Measurements from ENCODE around the gene STON2. TPM values are rescaled to one million over a fixed set of nuclear protein-coding genes. Genes with fewer than 3 reads are reported as not detected.
A peak's percentile ranks its signal among the peaks of the same experiment; 100 is the strongest.

Gene STON2, protein sequence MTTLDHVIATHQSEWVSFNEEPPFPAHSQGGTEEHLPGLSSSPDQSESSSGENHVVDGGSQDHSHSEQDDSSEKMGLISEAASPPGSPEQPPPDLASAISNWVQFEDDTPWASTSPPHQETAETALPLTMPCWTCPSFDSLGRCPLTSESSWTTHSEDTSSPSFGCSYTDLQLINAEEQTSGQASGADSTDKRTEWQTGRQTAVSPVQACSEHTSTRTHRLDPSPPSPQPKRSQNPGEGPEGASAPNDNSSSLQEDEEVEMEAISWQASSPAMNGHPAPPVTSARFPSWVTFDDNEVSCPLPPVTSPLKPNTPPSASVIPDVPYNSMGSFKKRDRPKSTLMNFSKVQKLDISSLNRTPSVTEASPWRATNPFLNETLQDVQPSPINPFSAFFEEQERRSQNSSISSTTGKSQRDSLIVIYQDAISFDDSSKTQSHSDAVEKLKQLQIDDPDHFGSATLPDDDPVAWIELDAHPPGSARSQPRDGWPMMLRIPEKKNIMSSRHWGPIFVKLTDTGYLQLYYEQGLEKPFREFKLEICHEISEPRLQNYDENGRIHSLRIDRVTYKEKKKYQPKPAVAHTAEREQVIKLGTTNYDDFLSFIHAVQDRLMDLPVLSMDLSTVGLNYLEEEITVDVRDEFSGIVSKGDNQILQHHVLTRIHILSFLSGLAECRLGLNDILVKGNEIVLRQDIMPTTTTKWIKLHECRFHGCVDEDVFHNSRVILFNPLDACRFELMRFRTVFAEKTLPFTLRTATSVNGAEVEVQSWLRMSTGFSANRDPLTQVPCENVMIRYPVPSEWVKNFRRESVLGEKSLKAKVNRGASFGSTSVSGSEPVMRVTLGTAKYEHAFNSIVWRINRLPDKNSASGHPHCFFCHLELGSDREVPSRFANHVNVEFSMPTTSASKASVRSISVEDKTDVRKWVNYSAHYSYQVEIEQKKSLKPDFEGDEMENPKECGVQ
- polyA plus RNA-seq (2011; rRNA removed) (1.3 and 1.6 TPM in 2 replicates), polyA plus RNA-seq (2017; fragmentation: RNase III; extraction: RNeasy Plus Mini Kit Qiagen cat#74134 plus additional on column Dnase treatment) (0.50 to 0.59 TPM (median 0.53 TPM) in 3 replicates), polyA minus RNA-seq (2011; rRNA and poly(A)+ RNA removed) (8.2 and 8.6 TPM in 2 replicates)
- 0.20 and 0.29 TPM in 2 replicates for polyA plus RNA-seq (2012; cell fraction: cytosol; rRNA removed)
- polyA plus RNA-seq (2012; cell fraction: nucleus; rRNA removed): 0.26 and 0.32 TPM in 2 replicates

DNA sequence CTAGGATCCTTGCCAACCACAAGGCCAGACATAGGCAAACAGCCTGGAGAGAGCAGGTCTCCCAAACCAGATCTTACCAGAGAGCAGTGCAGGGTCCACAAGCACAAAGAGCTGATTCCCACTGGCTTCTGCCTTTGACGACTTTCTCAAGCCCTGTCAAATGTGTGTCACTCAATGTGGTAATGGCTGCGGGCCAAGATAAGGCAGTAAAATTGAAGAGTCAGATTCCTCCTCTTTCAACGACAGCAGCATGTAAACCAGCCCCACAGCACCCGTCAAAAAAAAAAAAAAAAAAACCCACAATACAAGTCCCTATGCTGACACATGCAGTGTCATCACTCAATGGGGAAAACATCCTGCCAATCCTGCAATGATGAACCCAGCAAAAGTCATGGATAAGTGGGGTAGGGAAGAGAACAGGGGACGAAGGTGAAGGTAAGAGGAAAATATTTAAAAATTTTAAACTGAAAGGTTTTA, at the start of gene STON2:
Gene STON2 (minus strand): TSS at position 123 of the 477 bp plus-strand sequence. CDS start 1,942 bp downstream, outside the sequence.
- H3K4me3 ChIP-seq: no peak within 1 kb of the TSS; the same call in 2 of the 3 replicates
- CTCF ChIA-PET: no interaction called here
- POLR2A ChIA-PET: no interaction called here
- FAIRE-seq: no peak
- peak within 1 kb of the TSS; percentile 65 for H3K4me2 ChIP-seq
- 6% methylated on average over 5 of the region's 5 CpGs for WGBS (ENCODE audit: missing lambda C conversion rate)
- H3K27ac ChIP-seq: peak within 1 kb of the TSS; percentile 64 to 72; a peak in 5 of 6 replicates
- H3K9me3 ChIP-seq: peaks cover 3% of the 10 kb centered on the region; the same call in 2 of the 3 replicates
- peak; percentile 34 to 42; a peak in 3 of 6 replicates for ATAC-seq
- H3K4me1 ChIP-seq: peaks cover 26% of the 10 kb centered on the region
- peak; percentile 11 to 16 for DNase-seq (ENCODE audit: low read depth in 1 of 2, low spot score in 1 of 2)
- TF ChIP-seq CEBPB (IDR thresholded peaks at IDR 0.05) (no peak), ZC3H11A (IDR thresholded peaks at IDR 0.05) (no peak), SREBF2 (IDR thresholded peaks at IDR 0.05) (no peak), ZSCAN20 (CRISPR knock-in tag; IDR thresholded peaks at IDR 0.05) (no peak), HOXA7 (CRISPR knock-in tag; IDR thresholded peaks at IDR 0.05) (no peak), FOXS1 (CRISPR knock-in tag; IDR thresholded peaks at IDR 0.05) (no peak), SMC3 (IDR thresholded peaks at IDR 0.05) (no peak), ZFP36 (IDR thresholded peaks at IDR 0.05; ENCODE audit: borderline replicate concordance, partially characterized antibody) (no peak), HDAC2 (IDR thresholded peaks at IDR 0.05) (no peak)
- TF ChIP-seq, protein P1, sequence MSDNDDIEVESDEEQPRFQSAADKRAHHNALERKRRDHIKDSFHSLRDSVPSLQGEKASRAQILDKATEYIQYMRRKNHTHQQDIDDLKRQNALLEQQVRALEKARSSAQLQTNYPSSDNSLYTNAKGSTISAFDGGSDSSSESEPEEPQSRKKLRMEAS (IDR thresholded peaks at IDR 0.05): no peak
- TF ChIP-seq, protein P2, sequence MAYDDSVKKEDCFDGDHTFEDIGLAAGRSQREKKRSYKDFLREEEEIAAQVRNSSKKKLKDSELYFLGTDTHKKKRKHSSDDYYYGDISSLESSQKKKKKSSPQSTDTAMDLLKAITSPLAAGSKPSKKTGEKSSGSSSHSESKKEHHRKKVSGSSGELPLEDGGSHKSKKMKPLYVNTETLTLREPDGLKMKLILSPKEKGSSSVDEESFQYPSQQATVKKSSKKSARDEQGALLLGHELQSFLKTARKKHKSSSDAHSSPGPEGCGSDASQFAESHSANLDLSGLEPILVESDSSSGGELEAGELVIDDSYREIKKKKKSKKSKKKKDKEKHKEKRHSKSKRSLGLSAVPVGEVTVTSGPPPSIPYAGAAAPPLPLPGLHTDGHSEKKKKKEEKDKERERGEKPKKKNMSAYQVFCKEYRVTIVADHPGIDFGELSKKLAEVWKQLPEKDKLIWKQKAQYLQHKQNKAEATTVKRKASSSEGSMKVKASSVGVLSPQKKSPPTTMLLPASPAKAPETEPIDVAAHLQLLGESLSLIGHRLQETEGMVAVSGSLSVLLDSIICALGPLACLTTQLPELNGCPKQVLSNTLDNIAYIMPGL (CRISPR knock-in tag; IDR thresholded peaks at IDR 0.05; ENCODE audit: borderline replicate concordance): no peak
- TF ChIP-seq, protein P3, sequence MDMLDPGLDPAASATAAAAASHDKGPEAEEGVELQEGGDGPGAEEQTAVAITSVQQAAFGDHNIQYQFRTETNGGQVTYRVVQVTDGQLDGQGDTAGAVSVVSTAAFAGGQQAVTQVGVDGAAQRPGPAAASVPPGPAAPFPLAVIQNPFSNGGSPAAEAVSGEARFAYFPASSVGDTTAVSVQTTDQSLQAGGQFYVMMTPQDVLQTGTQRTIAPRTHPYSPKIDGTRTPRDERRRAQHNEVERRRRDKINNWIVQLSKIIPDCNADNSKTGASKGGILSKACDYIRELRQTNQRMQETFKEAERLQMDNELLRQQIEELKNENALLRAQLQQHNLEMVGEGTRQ (IDR thresholded peaks at IDR 0.05): no peak

DNA sequence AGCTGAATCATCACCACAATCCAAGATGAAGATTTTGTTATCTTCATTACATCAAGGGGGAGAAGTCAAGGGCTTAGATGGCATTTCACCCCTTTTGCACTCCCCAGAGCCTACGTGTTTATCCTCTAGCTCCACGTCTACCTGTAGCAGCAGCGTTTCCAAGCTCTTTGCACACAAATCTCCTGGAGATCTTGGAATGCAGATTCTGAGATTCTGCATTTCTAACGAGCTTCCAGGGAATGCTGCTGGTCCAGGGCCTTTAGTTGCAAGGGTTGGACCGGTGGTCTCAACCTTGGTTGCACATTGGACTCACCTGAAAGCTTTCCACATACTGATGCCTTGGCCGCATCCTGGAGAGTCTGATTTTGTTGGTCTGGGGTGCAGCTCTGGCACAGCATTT, 49.5 kb upstream of the STON2 start:
- DNase-seq (ENCODE audit: low read depth in 1 of 2, low spot score in 1 of 2) (no peak), FAIRE-seq (no peak), ATAC-seq (no peak)
- Histone ChIP-seq H3K4me2 (no peak overlapping the region), H3K27ac (no peak overlapping the region), H3K4me3 (no peak overlapping the region), H3K9me3 (no peaks in the 10 kb centered on the region), H3K4me1 (no peaks in the 10 kb centered on the region)
- 43% methylated on average over 6 of the region's 6 CpGs for WGBS (ENCODE audit: missing lambda C conversion rate)
- CTCF ChIA-PET: interaction anchor here (0.7 to 9.0 kb wide), 4 partner anchors 11 to 209 kb away, joined by 3 to 180 read pairs (median 11); no protein-coding TSS in a partner anchor
- POLR2A ChIA-PET: no interaction called here
- no peak for TF ChIP-seq JUNB (IDR thresholded peaks at IDR 0.05)
- no peak for TF ChIP-seq ESRRA (IDR thresholded peaks at IDR 0.05; ENCODE audit: borderline replicate concordance, low read length)
- no peak for TF ChIP-seq RCOR1 (IDR thresholded peaks at IDR 0.05; ENCODE audit: low read depth, low read length)
- TF ChIP-seq, protein P4, sequence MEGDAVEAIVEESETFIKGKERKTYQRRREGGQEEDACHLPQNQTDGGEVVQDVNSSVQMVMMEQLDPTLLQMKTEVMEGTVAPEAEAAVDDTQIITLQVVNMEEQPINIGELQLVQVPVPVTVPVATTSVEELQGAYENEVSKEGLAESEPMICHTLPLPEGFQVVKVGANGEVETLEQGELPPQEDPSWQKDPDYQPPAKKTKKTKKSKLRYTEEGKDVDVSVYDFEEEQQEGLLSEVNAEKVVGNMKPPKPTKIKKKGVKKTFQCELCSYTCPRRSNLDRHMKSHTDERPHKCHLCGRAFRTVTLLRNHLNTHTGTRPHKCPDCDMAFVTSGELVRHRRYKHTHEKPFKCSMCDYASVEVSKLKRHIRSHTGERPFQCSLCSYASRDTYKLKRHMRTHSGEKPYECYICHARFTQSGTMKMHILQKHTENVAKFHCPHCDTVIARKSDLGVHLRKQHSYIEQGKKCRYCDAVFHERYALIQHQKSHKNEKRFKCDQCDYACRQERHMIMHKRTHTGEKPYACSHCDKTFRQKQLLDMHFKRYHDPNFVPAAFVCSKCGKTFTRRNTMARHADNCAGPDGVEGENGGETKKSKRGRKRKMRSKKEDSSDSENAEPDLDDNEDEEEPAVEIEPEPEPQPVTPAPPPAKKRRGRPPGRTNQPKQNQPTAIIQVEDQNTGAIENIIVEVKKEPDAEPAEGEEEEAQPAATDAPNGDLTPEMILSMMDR (IDR thresholded peaks at IDR 0.05): no peak
- no peak for TF ChIP-seq CEBPB (IDR thresholded peaks at IDR 0.05)
- no peak for TF ChIP-seq FOSL2 (IDR thresholded peaks at IDR 0.05)
- no peak for TF ChIP-seq FOSL2 (CRISPR knock-in tag; IDR thresholded peaks at IDR 0.05)
- no peak for TF ChIP-seq NPAS2 (CRISPR knock-in tag; IDR thresholded peaks at IDR 0.05; ENCODE audit: borderline replicate concordance)
- TF ChIP-seq TFCP2L1 (CRISPR knock-in tag; IDR thresholded peaks at IDR 0.05): no peak
- TF ChIP-seq, protein P5, sequence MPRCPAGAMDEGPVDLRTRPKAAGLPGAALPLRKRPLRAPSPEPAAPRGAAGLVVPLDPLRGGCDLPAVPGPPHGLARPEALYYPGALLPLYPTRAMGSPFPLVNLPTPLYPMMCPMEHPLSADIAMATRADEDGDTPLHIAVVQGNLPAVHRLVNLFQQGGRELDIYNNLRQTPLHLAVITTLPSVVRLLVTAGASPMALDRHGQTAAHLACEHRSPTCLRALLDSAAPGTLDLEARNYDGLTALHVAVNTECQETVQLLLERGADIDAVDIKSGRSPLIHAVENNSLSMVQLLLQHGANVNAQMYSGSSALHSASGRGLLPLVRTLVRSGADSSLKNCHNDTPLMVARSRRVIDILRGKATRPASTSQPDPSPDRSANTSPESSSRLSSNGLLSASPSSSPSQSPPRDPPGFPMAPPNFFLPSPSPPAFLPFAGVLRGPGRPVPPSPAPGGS (IDR thresholded peaks at IDR 0.05): no peak
- TF ChIP-seq, protein P2 (CRISPR knock-in tag; IDR thresholded peaks at IDR 0.05; ENCODE audit: borderline replicate concordance): no peak
- TF ChIP-seq PHF8 (IDR thresholded peaks at IDR 0.05; ENCODE audit: borderline replicate concordance, low read depth): no peak
- no peak for TF ChIP-seq KDM5A (IDR thresholded peaks at IDR 0.05)
- TF ChIP-seq SMC3 (IDR thresholded peaks at IDR 0.05): no peak
- TF ChIP-seq HOXB13 (CRISPR knock-in tag; IDR thresholded peaks at IDR 0.05; ENCODE audit: low read depth): no peak
- TF ChIP-seq GATA3 (IDR thresholded peaks at IDR 0.05; ENCODE audit: borderline replicate concordance): no peak
- no peak for TF ChIP-seq CHD2 (IDR thresholded peaks at IDR 0.05; ENCODE audit: low read length, partially characterized antibody)

All from A549 (cell line).